GM18520 (cell line): ENCODE measurements around the gene DCLRE1C.
A peak's percentile ranks its signal among the peaks of the same experiment; 100 is the strongest.
"Not testable (repeated sequence)": the region's sequence is repeated elsewhere in the genome, so short reads cannot be mapped to it uniquely, and the experiment has no call there.

Source experiments
- ATAC-seq: cut with Tn5 transposase; IDR thresholded peaks from one replicate; pipeline ENCODE4 v1.9.1; 2021; ENCODE audit not compliant: unreplicated experiment

DCLRE1C gene

GRCh38 chr10:14947268-14947667 is 6.6 kb downstream of the DCLRE1C start:
- ATAC-seq: no peak

- no peak for ATAC-seq
These were observed 8.8 kb downstream of the DCLRE1C start for GRCh38 chr10:14945108-14945507.

GRCh38 chr10:14942950-14943338 is 11.0 kb downstream of the DCLRE1C start:
- ATAC-seq: not testable (repeated sequence)

- ATAC-seq: not testable (repeated sequence)
These were observed 11.5 kb downstream of the DCLRE1C start for GRCh38 chr10:14942147-14942949.

GRCh38 chr10:14938971-14939370 is 14.9 kb downstream of the DCLRE1C start:
- ATAC-seq: not testable (repeated sequence)

GRCh38 chr10:14936584-14936983 is 17.3 kb downstream of the DCLRE1C start:
- ATAC-seq: no peak

- no peak for ATAC-seq
These were observed 23.3 kb downstream of the DCLRE1C start for GRCh38 chr10:14930610-14931009.

- ATAC-seq: peak; percentile 87
These were observed 27.0 kb downstream of the DCLRE1C start for GRCh38 chr10:14926722-14927416.

GRCh38 chr10:14926061-14926470 is 27.8 kb downstream of the DCLRE1C start:
- no peak for ATAC-seq

GRCh38 chr10:14925268-14925667 is 28.6 kb downstream of the DCLRE1C start:
- ATAC-seq: no peak

GRCh38 chr10:14924013-14924412 is 29.9 kb downstream of the DCLRE1C start:
- no peak for ATAC-seq

- no peak for ATAC-seq
These were observed 34.9 kb downstream of the DCLRE1C start for GRCh38 chr10:14918964-14919363.

- ATAC-seq: no peak
These were observed 36.1 kb downstream of the DCLRE1C start for GRCh38 chr10:14917827-14918226.

- ATAC-seq: no peak
These were observed 37.3 kb downstream of the DCLRE1C start for GRCh38 chr10:14916600-14916999.

- no peak for ATAC-seq
These were observed 42.1 kb downstream of the DCLRE1C start for GRCh38 chr10:14911801-14912200.

GRCh38 chr10:14910953-14911352 is 42.9 kb downstream of the DCLRE1C start:
- no peak for ATAC-seq

- ATAC-seq: no peak
These were observed 44.8 kb downstream of the DCLRE1C start for GRCh38 chr10:14909101-14909500.

GRCh38 chr10:14907591-14907990 is 46.3 kb downstream of the DCLRE1C start:
- not testable (repeated sequence) for ATAC-seq

GRCh38 chr10:14906765-14907164 is 47.1 kb downstream of the DCLRE1C start:
- ATAC-seq: no peak

- ATAC-seq: no peak
These were observed 48.0 kb downstream of the DCLRE1C start for GRCh38 chr10:14905890-14906289.

- no peak for ATAC-seq
These were observed 49.0 kb downstream of the DCLRE1C start for GRCh38 chr10:14904864-14905263.

GRCh38 chr10:14904316-14904732 is 49.6 kb downstream of the DCLRE1C start:
- ATAC-seq: no peak
